Ectodermal cell (in vitro differentiated cells): ENCODE measurements around the gene GRM2.

Source experiments
- H3K27ac ChIP-seq: 2 replicates; pipeline ENCODE4 v1.7.0; 2013; ENCODE audit warnings: mild to moderate bottlenecking, low read depth, low read length; ENCODE audit not compliant: insufficient read depth, poor library complexity, severe bottlenecking
- H3K27me3 ChIP-seq: 2 replicates; pipeline ENCODE4 v1.7.0; 2013; ENCODE audit warnings: mild to moderate bottlenecking, low read length; ENCODE audit not compliant: insufficient read depth, control insufficient read depth, poor library complexity, severe bottlenecking
- H3K36me3 ChIP-seq: one replicate; pipeline ENCODE4 v1.7.0; 2013; ENCODE audit warnings: low read length; ENCODE audit not compliant: control insufficient read depth, insufficient read depth
- H3K4me1 ChIP-seq: one replicate; pipeline ENCODE4 v1.7.0; 2013; ENCODE audit warnings: low read length; ENCODE audit not compliant: control insufficient read depth, insufficient read depth
- H3K4me3 ChIP-seq: 2 replicates; pipeline ENCODE4 v1.7.0; 2013; ENCODE audit warnings: low read depth, low read length, control low read depth; ENCODE audit not compliant: insufficient read depth
- H3K9me3 ChIP-seq: 2 replicates; pipeline ENCODE4 v1.7.0; 2013; ENCODE audit warnings: mild to moderate bottlenecking, low read length, moderate library complexity; ENCODE audit not compliant: control insufficient read depth
- WGBS, 2 experiments: methylation state at CpG; one replicate each; pipeline ENCODE4 v1.1.7; 2013; ENCODE audit warnings: missing lambda C conversion rate in 2 of 2; 5-methylcytosine and 5-hydroxymethylcytosine counted together

GRM2 gene

DNA sequence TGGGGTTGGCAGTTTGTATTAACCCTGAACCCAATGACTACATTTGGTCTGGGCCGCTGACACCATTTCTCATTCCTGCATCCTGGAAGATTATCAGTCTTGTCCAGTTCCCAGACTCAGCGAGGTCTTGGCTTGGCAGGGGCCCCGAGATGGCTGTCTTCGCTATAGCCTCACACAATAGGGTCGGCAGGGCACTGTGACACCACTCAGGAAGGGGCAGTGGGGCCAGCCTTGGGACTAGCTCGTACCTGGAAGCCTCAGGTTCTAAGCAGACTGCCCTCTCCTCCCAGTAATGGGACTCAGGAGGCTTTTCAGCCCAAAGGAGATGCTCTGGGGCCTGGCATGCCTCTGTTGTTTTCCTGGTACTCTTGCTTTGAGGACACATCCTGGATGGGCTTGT is 26.7 kb upstream of the GRM2 start:
- 91 to 92% methylated on average over 6 of the region's 6 CpGs for WGBS, 2 experiments
- Histone ChIP-seq H3K9me3 (no peaks in the 10 kb centered on the region), H3K4me3 (no peak overlapping the region), H3K27me3 (no peaks in the 10 kb centered on the region), H3K27ac (no peak overlapping the region), H3K4me1 (peaks cover 5% of the 10 kb centered on the region), H3K36me3 (no peaks in the 10 kb centered on the region)

DNA sequence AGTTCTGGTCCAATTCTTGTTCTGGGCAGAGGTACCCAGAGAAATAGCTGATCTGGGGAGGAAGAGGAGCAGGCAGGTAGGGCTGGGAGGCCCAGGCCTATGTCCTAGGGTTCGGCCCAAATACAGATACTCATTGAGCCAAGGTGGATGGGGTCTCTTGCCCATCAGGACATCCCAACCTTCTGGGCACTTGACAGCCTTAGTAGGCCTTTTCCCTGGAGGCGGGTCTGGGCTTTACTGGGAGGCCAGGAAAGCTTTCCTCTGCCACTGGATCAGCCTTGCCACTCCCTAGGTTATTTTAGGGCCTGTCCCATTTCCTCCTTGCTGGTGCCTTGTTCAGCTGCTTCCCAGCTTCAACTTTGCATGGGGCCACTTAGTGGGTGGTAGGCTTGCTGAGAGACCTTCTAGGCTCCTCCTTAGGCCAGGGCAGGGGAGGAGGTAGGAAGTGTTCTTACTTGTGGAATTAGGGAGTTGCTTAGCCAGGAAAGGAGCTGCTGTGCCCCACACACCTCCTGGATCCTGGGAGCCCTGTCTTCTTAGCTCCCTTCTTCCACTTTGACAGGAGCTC is 26.1 kb upstream of the GRM2 start:
- no peaks in the 10 kb centered on the region for H3K27me3 ChIP-seq
- H3K4me3 ChIP-seq = no peak overlapping the region
- H3K4me1 ChIP-seq = peaks cover 5% of the 10 kb centered on the region
- H3K36me3 ChIP-seq = no peaks in the 10 kb centered on the region
- H3K9me3 ChIP-seq = no peaks in the 10 kb centered on the region
- no peak overlapping the region for H3K27ac ChIP-seq
- 90 to 92% methylated on average over 2 of the region's 2 CpGs for WGBS, 2 experiments

DNA sequence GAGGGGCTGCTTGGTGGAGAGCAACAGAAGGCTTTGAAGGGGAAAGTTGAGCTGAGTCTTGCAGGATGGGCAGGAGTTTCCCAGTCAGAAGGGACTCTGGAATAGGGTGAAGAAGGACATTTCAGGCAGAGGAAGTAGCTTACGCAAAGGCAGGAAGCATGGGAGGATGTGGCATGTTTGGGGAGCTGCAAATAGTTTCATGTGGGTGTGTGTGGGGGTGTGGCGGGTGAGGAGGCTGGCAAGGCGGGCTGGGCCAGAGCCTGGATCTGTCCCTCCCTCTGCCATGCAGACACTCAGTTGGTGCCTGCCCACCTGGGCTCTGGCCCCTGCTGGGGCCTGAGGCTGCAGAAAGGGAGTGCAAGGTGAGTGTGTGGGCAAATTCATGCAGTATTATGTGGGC is 25.4 kb upstream of the GRM2 start:
- Histone ChIP-seq H3K4me1 (peaks cover 5% of the 10 kb centered on the region), H3K4me3 (no peak overlapping the region), H3K27me3 (no peaks in the 10 kb centered on the region), H3K36me3 (no peaks in the 10 kb centered on the region), H3K27ac (no peak overlapping the region), H3K9me3 (no peaks in the 10 kb centered on the region)
- 85 to 87% methylated on average over 3 of the region's 3 CpGs for WGBS, 2 experiments

DNA sequence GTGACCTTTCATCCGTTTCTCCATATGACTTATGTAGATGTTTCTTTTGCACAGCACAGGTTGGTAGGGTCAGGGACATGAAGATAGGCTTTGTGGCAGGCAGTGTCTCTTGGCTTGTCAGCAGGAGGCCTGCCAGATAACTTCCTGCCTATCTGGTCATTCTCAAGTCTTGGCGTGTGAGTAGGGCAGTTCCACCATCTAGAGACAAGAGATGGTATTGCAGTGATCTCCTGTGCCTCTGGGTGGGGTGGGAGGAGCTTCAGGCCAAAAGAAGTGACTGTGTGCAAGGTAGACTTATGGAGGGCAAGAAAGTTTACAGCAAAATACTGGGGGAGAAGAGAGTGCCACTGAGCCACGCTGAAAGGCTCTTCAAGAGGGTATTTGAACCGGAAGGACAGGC is 24.8 kb upstream of the GRM2 start:
- Histone ChIP-seq H3K4me3 (no peak overlapping the region), H3K4me1 (peaks cover 5% of the 10 kb centered on the region), H3K27me3 (no peaks in the 10 kb centered on the region), H3K27ac (no peak overlapping the region), H3K9me3 (no peaks in the 10 kb centered on the region), H3K36me3 (no peaks in the 10 kb centered on the region)
- WGBS, 2 experiments = 16 to 18% methylated on average over 4 of the region's 4 CpGs

DNA sequence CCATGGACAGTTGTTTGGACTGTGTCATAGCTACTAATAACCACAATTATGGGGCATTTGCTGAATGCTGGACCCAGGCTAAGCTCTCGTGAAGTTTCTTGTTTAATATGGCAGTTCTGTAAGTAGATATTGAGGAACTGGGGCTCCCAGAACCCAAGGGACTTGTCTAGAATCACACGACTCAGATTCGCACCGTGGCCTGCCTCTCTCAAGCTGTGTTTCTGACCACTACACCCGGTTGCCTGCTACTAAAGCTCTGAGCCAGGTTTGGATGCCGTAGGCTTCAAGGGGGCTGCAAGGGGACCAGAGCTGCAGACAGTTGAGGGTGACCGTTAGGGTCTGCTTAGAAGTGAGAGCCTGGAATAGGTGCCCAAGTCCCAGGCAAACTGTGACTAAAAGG is 24.3 kb upstream of the GRM2 start:
- WGBS, 2 experiments = 78 to 80% methylated on average over 7 of the region's 7 CpGs

DNA sequence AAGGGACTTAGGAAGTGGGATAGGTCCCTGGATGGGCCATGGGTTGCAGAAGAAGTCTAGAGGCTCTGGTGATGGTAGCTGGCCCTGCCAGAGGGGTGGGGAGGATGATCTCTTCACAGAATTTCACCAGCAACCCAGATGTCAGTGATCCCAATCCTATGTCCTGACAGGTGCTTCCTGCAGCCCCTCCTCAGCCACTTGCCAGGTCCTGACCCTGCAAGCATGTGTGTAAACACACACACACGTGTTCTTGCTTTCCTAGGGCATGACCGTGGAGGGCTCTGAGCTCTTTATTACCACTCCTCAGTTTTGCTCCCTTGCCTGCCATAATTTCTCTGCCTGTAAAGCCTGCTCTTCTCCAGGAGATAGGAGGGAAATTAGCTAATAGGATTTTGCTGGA is 23.3 kb upstream of the GRM2 start:
- no peaks in the 10 kb centered on the region for H3K9me3 ChIP-seq
- H3K4me3 ChIP-seq = no peak overlapping the region
- H3K27me3 ChIP-seq = no peaks in the 10 kb centered on the region
- no peak overlapping the region for H3K27ac ChIP-seq
- WGBS, 2 experiments = 83 to 90% methylated on average over 2 of the region's 2 CpGs
- peaks cover 4% of the 10 kb centered on the region for H3K4me1 ChIP-seq
- H3K36me3 ChIP-seq = no peaks in the 10 kb centered on the region

More for the DNA sequence above, 24.3 kb upstream of the GRM2 start:
- Histone ChIP-seq H3K27ac (no peak overlapping the region), H3K4me3 (no peak overlapping the region), H3K4me1 (peaks cover 5% of the 10 kb centered on the region), H3K36me3 (no peaks in the 10 kb centered on the region), H3K27me3 (no peaks in the 10 kb centered on the region), H3K9me3 (no peaks in the 10 kb centered on the region)

DNA sequence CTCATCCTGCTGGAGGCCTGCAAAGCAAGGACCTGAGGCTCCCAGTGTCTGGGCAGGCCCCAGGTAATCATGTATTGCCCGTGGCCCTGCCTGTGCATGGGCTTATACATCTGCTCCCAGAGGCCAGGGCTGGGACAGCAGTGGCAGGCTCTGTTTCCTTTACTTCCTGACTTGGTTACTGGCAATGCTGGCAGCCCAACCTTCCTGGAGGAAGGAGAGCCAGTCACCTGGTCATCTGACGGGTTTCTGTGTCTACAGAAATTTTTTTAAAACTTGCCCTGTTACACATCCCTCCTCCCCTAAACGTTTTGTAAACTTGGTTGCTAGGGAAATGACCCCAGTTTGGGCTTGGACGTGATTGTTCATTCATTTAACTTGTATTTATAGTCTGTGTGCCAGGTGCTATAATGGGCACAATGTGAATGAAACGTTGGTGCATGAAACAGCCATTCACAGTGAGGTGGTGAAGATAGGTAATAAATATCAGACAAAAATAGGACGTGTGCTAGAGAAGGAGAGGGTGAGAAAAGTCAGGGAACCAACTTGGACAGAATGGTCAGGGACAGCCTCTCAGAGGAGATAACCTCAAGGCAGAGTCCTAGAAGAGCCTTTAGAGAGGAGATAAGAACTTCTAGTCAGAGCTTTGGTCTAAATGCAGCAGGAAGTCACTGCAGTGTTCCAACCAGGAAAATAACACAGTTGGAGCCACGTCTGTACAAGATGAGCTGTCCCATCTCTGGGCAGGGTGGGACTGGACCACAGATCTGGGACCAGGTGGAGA is 21.7 kb upstream of the GRM2 start:
- 86 to 87% methylated on average over 7 of the region's 7 CpGs for WGBS, 2 experiments
- Histone ChIP-seq H3K27ac (no peak overlapping the region), H3K27me3 (no peaks in the 10 kb centered on the region), H3K9me3 (no peaks in the 10 kb centered on the region), H3K4me1 (no peaks in the 10 kb centered on the region), H3K36me3 (no peaks in the 10 kb centered on the region), H3K4me3 (no peak overlapping the region)

DNA sequence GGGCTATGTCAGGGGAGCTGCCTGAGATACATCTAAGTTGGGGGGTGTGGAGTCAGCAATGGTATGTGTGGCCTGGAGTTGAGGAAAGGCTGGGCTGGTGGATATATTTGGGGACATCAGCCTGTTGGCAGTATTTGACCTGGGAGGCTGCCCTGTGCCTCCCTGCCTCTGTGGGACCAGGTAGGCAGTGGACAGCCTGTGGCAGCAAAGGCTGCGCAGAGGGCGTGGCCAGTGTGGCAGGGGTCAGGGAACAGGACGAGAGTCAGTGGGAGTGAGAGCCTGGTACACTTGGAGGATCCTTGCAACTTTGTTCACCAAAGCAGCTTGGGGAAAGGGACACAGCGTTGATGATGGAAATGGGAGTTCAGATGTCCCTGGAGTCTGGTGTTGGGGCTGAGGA is 20.8 kb upstream of the GRM2 start:
- Histone ChIP-seq H3K27ac (no peak overlapping the region), H3K9me3 (no peaks in the 10 kb centered on the region), H3K36me3 (no peaks in the 10 kb centered on the region), H3K4me1 (no peaks in the 10 kb centered on the region), H3K4me3 (no peak overlapping the region), H3K27me3 (no peaks in the 10 kb centered on the region)
- WGBS, 2 experiments = 95 to 96% methylated on average over 4 of the region's 4 CpGs

DNA sequence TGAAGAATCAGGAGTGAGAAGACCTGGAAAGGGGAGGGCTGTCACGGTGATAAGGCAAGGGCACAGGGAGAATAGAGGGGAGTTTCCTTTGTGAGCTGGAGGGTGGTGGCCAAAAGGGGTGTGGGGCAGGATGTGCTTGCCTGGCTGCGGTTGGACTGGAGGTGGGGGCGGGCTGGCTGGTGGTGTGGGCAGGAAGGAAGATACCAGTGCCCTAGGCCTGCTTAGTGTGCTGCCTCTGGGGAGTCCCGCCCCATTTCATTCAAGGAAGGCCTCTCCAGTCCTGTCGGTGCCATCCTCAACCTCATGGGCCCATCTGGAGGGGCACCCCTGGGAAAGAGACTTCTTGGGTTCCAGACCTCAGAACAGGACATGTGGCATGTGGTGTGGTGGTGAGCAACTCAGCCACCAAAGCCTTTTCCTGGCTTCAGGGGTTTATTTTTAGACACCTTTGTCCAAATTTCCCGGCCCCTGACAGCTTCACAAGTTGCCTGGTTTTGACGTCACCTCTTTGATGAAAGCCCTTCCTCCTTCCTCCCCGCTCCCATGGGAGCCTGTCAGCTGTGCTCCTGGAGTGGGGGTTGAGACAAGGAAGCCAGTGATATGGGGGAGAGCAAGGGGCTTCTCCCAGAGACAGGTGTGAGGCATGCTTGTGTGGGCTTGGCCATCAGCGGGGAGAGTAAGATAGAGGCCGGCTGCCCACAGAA is 20.2 kb upstream of the GRM2 start:
- peaks cover 2% of the 10 kb centered on the region for H3K4me1 ChIP-seq
- H3K36me3 ChIP-seq = no peaks in the 10 kb centered on the region
- no peak overlapping the region for H3K27ac ChIP-seq
- H3K27me3 ChIP-seq = no peaks in the 10 kb centered on the region
- WGBS, 2 experiments = 86 to 87% methylated on average over 10 of the region's 10 CpGs
- H3K9me3 ChIP-seq = no peaks in the 10 kb centered on the region
- no peak overlapping the region for H3K4me3 ChIP-seq

DNA sequence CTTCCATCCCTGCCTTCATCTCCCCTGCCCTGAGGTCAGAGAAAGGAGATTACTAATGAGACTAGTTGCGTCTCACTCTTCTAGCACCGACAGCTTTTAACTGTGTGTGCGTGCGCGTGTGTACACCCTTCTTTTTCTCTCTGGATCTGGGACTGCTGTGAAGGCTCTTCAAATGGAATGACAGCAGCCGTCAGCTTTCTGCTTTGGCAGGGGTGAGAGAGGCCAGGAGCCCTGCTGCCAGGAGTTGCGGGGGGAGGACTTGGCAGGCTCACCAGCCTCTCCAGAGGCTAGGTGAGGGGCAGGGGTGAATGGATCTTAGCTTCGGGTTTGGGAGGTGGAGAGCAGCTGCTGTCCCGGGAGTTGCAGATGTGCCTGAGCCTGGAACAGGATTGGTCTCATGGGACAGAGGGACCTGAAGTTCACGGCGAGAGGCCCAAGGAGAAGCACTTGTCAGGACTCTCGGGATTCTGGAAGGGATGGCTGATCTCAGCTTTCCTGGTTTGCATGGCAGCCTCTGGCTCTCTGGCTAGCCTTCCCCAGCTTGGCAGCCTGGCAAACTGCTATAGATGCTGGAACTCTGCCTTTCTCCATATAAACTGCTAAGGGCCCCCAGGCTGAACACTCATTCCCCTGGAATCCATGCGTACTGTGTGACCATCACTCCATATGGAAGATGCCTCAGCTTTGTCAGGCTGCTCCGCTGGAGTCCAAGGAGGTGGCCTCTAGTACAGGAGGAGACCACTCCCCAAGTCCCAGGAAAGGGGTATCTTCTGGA is 19.2 kb upstream of the GRM2 start:
- 93 to 94% methylated on average over 14 of the region's 14 CpGs for WGBS, 2 experiments

More for the DNA sequence above, 19.2 kb upstream of the GRM2 start:
- Histone ChIP-seq H3K4me3 (no peak overlapping the region), H3K9me3 (no peaks in the 10 kb centered on the region), H3K27me3 (no peaks in the 10 kb centered on the region), H3K27ac (no peak overlapping the region), H3K36me3 (no peaks in the 10 kb centered on the region), H3K4me1 (peaks cover 9% of the 10 kb centered on the region)
